Measurements from ENCODE around the gene VPS35L. TPM values are rescaled to one million over a fixed set of nuclear protein-coding genes. Genes with fewer than 3 reads are reported as not detected.

The VPS35L gene
- total RNA-seq, 6 experiments from 2014 or later: 65.6 to 81.9 (median 76.8) TPM

GRCh38 chr16:19733551-19733950 lies 178.0 kb downstream of the VPS35L start:
- H3K4me3 Mint-ChIP-seq: no peak overlapping the region
- no peak for DNase-seq
- H3K27me3 Mint-ChIP-seq (ENCODE audit: insufficient read depth): no peaks in the 10 kb centered on the region; the same call in 1 of the 2 replicates
- no peak overlapping the region for H3K27ac Mint-ChIP-seq
- TF ChIP-seq, protein P1, sequence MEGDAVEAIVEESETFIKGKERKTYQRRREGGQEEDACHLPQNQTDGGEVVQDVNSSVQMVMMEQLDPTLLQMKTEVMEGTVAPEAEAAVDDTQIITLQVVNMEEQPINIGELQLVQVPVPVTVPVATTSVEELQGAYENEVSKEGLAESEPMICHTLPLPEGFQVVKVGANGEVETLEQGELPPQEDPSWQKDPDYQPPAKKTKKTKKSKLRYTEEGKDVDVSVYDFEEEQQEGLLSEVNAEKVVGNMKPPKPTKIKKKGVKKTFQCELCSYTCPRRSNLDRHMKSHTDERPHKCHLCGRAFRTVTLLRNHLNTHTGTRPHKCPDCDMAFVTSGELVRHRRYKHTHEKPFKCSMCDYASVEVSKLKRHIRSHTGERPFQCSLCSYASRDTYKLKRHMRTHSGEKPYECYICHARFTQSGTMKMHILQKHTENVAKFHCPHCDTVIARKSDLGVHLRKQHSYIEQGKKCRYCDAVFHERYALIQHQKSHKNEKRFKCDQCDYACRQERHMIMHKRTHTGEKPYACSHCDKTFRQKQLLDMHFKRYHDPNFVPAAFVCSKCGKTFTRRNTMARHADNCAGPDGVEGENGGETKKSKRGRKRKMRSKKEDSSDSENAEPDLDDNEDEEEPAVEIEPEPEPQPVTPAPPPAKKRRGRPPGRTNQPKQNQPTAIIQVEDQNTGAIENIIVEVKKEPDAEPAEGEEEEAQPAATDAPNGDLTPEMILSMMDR (IDR thresholded peaks at IDR 0.05): no peak
- no peaks in the 10 kb centered on the region for H3K9me3 Mint-ChIP-seq
- H3K36me3 Mint-ChIP-seq (ENCODE audit: low read depth): no peaks in the 10 kb centered on the region
- no peaks in the 10 kb centered on the region for H3K4me1 Mint-ChIP-seq (ENCODE audit: low read depth)

- Mint-ChIP-seq H3K27me3 (ENCODE audit: insufficient read depth) (no peaks in the 10 kb centered on the region; the same call in 1 of the 2 replicates), H3K4me3 (no peak overlapping the region), H3K4me1 (ENCODE audit: low read depth) (no peaks in the 10 kb centered on the region), H3K9me3 (no peaks in the 10 kb centered on the region), H3K36me3 (ENCODE audit: low read depth) (no peaks in the 10 kb centered on the region), H3K27ac (no peak overlapping the region)
- TF ChIP-seq, protein P1 (IDR thresholded peaks at IDR 0.05): no peak
- no peak for DNase-seq
These were observed 179.8 kb downstream of the VPS35L start for GRCh38 chr16:19735074-19735867.

DNA sequence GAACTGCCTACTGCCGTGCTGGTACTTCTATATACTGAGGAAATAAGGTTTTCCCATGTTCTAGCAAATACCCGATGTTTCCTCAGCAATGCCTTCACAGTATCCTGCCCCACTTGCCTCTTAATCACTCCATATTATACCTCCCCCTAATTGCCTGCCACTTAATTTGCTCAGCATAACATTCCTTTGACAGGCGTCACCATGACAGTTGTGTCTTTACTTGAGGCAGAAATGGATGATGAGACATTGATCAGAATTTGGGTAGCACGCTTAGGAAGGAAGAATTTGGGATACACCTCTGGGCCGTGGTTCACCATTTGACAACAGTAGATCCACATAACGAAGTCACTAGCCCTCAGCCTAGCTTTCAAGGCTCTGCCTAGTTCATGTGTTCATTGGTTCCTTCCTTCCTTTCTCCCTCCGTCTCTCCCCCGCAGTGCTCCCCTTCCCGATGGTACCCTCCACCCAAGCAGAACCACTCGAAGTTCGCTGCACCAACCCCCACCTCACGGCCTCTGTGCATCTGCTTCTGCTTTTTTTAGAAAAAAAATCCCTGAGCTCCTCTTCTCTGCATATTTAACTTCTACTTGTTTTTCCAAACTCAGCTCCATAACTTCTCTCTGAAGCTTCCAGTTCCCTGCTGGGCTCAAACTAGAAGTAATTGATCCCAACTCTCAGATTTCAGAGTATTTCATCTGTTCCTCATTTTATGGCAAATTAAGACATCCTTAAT lies 182.0 kb downstream of the VPS35L start:
- Mint-ChIP-seq H3K9me3 (no peaks in the 10 kb centered on the region), H3K36me3 (ENCODE audit: low read depth) (no peaks in the 10 kb centered on the region)
- TF ChIP-seq, protein P1 (IDR thresholded peaks at IDR 0.05): no peak

DNA sequence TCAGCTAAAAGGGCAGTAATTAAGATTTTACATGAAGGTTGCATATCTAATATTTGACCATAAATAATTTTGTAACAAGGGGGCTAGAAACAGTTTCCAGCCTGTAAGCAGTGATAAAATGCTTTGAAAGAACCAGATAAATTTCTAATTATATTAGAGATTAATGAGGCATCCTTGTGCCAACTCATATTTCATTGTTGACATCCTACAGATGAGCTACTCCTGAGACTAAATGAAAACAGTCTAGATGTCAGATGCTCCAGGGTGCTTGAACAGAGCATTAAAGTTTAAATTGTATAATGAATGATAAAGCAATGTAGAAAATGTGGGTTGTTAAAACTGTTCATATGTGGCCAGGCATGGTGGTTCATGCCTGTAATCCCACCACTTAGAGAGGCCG lies 185.9 kb downstream of the VPS35L start:
- TF ChIP-seq, protein P1 (IDR thresholded peaks at IDR 0.05): no peak
- Mint-ChIP-seq H3K4me3 (no peak overlapping the region), H3K4me1 (ENCODE audit: low read depth) (peaks cover 13% of the 10 kb centered on the region), H3K27ac (no peak overlapping the region), H3K27me3 (ENCODE audit: insufficient read depth) (no peaks in the 10 kb centered on the region; the same call in 1 of the 2 replicates), H3K36me3 (ENCODE audit: low read depth) (no peaks in the 10 kb centered on the region), H3K9me3 (no peaks in the 10 kb centered on the region)
- DNase-seq: no peak

More for the DNA sequence above, 182.0 kb downstream of the VPS35L start:
- Mint-ChIP-seq H3K27ac (no peak overlapping the region), H3K4me1 (ENCODE audit: low read depth) (no peaks in the 10 kb centered on the region), H3K27me3 (ENCODE audit: insufficient read depth) (no peaks in the 10 kb centered on the region; the same call in 1 of the 2 replicates), H3K4me3 (no peak overlapping the region)
- DNase-seq: no peak

- H3K27ac Mint-ChIP-seq: no peak overlapping the region
- H3K4me1 Mint-ChIP-seq (ENCODE audit: low read depth): peaks cover 13% of the 10 kb centered on the region
- TF ChIP-seq, protein P1 (IDR thresholded peaks at IDR 0.05): no peak
- H3K36me3 Mint-ChIP-seq (ENCODE audit: low read depth): no peaks in the 10 kb centered on the region
- H3K27me3 Mint-ChIP-seq (ENCODE audit: insufficient read depth): no peaks in the 10 kb centered on the region; the same call in 1 of the 2 replicates
- DNase-seq: no peak
- no peak overlapping the region for H3K4me3 Mint-ChIP-seq
- H3K9me3 Mint-ChIP-seq: no peaks in the 10 kb centered on the region
These were observed 188.3 kb downstream of the VPS35L start for GRCh38 chr16:19743816-19744159.

Measured in HFFc6 (cell line).